Activated CD4-positive, CD25-positive, alpha-beta regulatory T cell (primary cell): ENCODE measurements around the gene NIPAL4.

Source experiments
- DNase-seq, 4 experiments: peaks; one replicate each; lab custom pipeline; 2025; lab: John Stamatoyannopoulos, UW

NIPAL4 gene

DNA sequence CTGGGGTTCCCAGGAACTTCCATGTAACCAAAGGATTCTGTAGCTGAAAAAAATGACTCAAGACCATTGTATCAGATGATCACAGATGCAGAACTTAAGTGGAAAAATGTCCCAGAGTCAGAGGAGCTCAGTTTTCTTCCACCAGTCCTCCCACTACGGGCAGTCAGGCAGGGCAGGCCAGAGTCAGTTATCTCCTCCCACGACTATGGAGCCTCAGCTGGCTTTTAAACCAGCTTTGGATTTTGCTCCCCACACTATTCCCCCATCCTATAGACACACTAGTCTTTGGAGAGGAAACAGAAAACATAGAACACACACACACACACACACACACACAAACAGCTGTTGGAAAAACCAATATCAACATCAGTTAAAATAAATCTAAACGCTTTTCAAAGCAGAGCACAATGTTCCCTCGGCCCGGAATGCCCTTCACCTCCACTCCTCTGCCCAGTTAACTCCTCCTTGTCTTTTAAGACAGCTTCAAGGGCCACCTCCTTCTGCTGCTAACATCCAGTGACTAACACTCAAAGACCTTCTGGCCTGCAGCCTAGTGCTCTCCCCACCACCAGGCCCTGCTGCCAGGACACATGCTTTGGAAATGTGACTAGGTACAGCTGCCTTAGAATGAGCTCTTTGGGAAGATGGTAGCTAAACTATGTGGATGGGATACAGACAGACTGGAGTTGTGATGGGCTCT, 56.8 kb downstream of the NIPAL4 start:
- no peak for DNase-seq

DNA sequence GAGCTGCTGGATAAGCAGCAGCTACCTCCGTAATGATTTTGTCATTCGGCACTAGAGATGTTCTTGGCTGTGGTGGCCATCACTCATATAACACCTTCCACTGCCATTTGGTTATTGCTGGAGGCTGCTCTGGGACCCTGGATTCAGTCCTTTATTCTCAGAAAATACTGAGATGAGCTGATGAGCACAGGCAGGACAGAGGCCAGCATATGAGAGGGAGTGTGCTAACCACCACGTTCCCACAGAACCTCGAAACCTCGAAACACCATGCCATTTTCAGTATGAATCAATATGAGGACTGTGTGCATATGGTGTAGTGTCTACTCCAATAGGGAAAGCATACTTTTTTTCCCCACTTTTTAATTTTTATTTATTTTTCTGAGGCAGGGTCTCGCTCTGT, 59.0 kb downstream of the NIPAL4 start:
- no peak for DNase-seq

DNA sequence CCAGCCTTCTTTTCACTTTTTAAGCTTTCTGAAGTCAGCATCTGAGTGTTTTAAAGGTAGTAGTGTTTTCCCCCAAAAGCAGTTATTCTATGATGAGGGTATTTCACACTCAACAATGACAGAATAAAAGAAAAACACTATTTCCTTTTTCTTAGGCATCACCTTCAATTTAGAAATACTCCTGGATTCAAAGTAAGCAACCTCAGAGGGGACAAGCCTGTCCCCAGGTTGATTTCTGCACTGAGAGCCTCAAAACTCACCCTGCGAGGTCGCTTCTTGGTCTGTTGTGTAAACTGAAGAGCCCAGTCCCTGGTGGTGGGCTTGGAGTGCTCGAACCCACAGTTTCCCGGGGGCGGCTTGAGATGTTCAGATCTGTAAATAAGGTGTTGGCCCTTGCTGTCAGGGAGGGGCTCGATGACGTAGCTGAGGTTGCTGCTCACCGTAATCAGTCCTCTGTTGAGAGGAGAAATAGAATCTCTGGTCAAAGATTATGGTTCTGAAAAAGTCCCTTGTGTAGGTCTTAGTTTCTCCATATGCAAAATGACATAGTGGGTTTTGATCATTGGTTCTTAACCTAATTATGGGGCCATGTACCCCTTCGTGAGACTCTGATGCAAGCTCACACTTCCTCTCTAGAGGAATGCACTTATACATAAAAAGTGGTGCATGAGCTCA, 59.7 kb downstream of the NIPAL4 start:
- no peak for DNase-seq

DNA sequence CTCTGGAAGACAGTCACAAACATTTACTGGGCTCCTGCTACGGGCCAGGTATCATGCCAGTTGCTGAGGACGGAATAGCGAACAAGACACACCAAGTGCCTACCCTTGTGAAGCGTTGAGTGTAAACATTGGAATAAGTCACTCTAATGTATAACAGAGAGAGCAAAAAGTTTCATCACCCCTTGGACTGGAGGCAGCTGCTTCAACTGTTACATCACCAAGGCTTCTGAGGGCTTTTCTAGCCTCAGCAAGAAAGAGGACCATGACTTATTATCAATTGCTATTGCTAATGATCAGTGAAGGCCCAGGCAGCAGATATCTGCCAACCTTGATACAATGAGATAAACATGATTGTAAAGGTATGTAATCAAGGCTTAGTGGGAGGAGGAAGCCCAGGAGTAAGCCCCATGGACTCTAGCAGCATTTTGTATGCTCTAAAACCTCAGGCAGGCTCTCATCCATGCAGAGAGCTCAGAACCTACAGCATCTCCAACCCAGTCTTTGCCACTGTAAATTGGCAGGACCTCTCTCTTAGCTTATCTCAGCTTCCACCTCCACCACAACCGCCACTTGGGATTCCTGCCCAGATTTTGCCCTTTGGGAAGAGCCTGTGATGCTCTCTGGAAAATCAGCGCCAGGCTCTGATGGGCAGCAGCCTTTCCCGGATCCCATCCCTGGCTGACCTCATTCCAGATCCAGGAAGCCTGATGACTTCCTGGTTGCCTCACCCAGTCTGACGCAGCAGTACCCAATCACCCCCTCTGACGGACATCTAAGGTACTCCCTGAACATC, 61.1 kb downstream of the NIPAL4 start:
- DNase-seq: no peak

DNA sequence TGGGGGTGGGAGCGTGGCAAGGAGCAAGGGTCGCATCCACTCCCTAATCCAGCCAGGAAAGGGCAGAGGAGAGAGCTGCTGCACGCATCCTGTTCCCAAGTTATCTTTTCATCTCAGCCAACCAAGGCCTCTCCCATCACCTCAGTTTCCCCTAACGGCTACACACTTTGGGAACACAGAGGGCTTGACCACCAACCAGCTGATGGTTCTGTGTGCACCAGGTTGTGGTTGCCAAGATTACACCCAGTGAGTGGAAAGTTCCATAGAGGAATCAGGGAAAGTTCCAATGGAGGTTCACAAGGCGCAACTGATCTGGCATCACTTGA, 61.7 kb downstream of the NIPAL4 start:
- no peak for DNase-seq

DNA sequence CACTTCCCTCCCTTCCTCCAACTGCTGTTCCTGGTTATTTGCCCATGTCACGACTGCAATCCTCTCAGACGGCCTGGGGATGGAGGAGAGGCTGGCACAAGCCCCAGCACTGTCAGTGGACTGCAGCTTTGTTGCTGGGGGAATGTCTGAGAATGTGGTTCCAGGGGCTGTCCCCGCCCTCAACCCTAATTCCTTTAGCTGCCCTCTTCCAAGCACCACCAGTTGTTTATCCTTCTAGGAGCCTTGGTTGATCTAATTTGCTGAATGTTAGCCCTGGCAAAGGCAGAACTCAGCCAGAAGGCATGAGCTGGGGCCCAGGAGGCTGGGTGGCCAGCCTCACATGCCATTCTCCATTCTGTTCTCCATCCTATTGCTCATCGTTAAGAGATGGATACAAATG, 64.0 kb downstream of the NIPAL4 start:
- DNase-seq: no peak
